ELF-1 (cell line): ENCODE data around the gene WDR1.

ENCODE experiments used
- DNase-seq: peaks from one replicate; pipeline ENCODE4 v3.0.0-alpha.2; 2016; ENCODE audit warnings: low read depth, low spot score

Gene WDR1

DNA sequence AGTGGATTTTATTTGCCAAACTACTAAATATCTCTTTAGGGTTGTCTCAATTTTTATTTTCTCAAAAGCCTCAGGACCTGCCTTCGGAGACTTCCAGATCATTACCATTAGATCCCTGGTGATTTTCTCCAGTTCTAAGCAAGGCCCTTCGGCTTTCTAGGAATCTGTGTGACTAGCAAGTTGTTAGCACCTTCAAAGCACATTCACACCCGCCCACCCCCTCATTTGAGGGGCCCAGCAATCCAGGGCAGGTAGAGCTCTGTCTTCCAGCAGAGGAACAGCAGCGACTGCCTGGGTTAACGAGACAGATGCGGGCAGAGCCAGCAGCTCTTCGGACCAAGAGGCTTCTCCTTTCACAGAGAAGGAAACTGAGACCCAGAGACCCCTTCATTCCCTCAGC lies 2.0 kb downstream of the WDR1 start:
- DNase-seq = no peak

DNA sequence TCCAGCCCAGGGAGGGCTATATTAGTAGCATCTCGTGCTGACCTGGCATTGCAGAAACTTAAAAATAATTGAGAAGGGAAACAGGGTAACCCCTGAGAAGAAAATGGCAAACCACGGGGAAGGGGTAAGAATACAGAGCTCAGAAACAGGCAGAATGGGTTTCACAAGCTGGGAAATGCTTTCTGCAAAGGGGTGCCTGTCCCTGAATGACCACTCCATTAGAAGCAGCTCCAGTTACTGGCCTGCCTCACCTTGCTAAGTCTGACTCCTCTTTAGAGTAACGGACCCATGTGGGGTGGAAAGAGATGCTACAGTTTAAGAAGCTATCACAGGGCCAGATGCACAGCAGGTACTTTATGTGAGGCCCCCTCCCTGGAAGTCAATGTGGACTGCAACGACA lies 2.5 kb downstream of the WDR1 start:
- DNase-seq = no peak

DNA sequence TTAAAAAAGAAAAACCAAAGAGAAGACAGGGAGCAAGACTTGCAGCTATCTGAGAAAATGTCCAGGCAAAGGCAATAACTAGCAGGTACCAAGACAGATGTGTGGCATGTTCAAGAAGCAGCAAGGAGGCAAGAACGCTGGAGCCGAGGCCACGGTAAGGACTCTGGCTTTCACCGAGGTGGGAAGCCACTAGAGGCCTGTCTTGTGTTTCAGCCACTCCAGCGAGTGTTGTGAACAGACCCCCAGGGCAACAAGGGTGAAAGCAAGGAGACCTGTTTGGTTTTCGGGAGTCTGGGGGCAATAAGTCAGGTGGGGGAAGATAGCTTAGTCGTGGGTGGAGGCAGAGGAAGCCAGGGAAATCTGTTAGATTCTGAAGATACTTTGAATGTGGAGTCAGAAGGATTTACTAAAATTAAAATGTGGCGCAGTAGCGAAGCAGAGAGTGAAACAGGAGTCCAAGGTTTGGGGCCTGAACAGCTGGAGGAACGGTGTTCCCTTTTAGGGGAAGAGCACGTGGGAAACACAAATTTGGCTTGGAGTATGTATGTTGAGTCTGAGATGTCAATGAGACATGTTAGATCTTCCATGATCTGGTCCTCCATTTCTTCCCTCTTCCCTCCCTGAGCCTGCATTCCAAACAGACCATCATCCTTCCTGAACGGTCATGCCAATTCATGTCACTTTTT lies 3.1 kb downstream of the WDR1 start:
- no peak for DNase-seq

DNA sequence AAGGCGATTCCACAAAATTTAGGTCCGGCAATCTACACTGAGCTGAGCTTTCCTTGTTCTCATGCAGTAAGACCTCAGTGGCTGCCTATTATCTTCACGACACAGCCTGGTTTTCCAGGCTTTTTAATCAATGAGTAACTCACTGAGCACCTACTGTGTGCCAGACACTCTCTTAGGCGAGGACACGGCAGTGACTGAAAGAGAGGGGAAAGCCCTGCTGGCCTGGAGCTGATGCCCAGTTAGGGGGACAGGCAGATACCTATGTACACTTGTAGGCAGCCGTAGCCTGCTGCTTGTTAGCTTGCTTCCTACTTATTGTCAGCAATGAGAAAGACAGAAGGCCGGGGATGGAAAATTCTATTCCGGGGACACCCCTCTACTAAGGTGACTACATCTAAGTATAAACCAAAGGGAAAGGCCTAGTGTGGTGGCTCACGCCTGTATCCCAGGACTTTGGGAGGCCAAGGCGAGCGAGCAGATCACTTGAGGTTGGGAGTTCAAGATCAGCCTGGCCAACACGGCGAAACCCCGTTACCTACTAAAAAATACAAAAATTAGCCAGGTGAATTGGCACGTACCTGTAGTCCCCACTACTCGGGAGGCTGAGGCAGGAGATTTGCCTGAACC lies 3.8 kb downstream of the WDR1 start:
- DNase-seq = no peak

DNA sequence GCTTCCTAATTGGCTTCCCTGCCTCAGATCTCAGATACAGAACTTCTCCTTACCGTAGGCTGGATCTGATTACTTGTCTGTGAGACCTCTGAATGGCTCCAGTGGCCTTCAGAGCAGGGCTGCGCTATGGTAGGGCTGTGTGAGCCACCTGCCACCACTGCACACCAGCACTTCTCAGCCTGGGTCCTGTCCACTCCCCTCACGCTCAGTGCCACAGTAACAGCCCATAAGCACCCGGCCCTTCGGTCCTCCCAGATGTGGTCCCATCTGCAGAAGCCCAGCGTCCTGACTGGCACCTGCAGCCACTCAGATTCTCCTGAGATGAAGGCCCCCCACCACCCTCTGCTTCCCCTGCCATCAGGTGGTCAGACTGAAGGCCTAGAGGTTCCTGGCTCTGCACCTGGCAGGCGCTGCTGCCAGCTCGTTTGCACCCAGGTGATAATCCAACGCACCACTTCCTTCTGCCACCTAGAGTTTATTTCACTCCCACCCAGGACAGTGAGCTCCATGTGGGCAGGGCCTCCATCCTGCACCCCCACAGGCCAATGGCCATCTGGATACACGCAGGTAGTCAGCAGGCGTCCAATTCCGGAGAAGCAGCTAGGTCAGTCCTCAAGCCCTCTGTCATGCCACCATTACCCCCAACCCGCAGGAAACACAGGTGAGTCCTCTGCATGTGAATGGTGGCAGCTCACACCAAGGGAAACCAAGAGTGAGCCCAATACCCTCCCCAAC lies 5.4 kb downstream of the WDR1 start:
- no peak for DNase-seq

DNA sequence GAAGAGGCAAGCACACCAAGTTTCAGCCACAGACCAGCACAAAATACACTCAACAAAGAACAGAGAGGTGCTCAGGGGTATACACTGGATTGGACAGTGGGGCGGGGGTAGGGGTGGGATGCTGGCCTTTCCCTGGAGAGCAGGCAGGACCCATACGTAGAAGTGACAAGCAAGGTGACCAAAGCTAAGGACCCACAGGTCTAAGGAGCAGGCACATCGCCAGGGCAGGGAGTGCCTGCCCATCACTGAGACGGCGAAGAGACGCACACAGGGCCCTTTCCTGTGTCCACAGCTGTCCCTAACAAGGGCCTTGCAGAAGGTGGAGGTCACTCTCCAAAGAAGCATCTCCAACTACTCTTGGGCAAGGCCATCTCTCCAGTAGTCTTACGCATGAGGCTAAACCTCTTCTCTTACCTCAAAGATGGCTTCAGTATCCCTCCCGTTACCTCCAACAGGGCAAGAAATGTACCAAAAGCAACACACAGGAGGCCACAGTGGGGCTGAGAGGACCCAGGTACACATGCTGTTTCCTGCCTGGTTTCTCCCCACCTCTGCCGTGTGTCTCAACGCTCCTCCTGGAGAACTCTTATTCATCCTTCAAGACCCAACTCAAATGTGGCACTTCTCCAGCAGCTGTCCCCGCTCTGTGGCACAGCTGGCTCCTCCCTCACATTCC lies 6.5 kb downstream of the WDR1 start:
- no peak for DNase-seq

DNA sequence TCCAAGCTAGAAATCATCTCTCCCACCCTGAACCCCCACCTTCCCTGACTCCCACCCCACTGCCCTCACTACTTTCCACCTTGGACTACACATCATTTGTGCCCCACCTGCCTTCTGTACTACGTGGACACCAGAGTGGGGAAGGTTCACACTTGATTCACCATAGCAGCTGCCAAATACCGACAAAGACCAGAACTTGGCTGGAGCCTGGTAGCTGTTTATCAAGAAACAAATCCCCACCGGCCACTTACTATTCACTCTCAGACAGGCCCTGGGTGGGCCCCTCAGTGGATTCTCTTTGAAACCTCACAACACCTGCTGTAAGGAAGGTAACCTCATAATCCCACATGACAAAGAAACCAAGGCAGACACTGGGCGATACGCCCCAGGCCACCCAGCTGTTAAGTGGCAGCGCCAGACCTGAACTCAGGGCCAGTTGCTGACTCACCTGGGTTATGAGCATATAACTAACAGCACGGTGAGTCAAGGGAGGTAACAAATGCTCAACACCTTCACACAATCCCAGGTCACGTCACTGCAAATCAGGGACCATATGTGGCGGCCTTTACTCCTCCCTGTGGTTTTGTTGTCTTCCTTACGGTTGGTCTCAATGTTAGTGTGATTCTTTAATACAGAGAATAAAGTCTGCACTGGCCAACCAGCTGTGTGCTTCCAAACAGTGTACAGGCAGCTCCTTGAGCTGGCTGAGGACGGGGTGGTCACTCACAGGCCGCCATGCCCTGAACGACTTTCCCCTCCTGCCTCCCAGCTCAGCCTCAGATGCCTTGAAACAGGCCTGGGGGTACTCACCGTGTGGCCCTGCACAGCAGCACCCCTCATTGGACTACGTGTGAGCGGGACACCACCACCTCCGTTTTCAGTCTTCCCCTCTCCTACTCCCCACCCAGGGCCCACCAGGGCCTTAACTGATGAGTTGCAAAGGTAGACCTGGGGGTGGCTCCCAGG lies 7.5 kb downstream of the WDR1 start:
- DNase-seq = no peak

DNA sequence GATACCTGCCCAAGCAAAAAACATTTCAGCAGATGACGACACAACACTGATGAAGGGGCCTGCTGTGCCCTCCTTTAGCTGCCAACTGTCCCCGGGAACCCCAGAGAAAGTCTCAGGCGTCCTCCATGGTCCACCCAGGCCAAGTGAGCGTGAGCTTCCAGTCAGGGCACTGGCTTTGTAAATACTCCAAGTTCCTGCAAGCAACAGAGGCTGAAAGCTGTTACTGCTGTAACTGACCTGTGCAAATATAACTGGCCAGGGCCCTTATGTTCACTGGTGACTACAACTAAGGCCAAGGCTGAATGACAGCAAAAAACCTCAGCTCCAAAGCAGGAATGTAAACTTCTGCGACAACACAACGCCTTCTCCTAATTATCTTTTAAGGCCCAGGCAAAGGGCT lies 8.2 kb downstream of the WDR1 start:
- DNase-seq = no peak

DNA sequence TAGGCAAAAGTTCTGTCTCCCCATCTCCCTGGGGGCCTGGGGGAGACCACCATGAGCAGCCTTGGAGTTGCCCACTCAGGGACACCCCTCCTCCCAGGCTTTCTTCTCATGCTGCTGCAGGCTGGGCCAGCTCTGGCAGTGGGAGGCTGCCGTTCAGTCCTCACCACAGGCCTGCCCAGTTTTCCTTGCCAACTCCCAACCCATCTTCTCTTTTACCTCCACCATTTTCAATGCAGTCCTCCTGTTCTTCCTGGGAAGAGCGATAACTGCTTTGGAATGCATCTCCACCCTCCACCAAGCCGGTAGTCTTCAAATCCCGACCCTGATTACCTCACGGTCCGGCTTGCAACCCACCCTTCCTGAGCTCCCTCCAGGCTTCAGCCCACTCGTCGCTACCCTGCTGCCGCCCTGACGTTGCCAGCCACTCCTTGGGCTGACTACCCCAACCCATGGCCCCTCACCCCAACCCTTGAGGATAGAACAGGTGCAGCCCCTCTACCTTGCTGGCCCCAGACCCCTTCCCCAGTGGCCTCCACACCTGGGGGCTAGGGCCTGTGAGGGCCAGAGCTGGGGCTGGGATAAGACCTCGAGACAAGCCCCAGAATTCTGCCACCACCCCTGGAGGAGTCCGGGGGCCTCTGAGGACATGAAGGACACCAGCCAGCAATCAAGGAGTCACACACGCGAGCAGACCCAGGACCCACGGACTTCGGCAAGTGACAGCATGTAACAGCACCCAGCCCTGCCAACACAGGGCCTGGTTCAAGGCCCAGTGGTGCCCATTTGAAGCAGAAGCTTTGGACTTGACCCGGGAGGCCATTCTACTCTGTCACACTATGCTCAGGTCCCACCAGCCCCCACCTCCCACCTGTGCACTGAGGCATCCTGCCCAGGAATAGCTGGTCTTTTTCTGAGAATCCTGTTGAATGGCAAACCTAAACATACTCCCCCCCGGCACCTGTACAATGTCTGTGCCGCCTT lies 9.2 kb downstream of the WDR1 start:
- DNase-seq = no peak

DNA sequence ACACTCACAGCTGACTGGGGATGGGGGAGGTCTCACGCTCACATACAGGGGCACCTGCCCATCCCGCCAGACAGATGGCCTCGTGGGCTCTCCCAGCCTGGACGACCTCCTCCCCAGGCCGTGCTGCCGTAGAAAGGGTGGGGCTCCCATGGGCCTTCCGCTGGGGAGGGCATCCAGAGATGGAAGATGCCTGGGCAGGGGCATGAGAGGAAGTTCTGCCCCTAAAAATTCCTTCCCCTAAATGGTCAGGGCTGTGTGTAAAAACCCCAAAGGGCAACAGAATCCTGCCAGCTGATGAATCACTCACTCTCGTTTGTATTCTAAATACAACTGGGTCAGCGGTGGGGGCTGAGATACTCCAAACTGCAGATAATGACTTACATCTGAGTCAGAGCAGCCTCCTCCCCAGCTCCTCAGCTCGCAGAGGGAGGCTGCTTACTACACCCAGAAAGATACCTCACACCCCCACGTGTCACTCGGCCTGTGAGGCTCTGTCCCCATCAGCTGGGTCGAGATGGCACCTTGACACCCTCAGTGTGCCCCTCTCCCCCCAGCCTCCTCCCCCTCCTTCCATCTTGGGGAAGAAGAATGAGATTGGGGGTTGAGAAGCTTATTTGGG lies 10.1 kb downstream of the WDR1 start:
- DNase-seq = no peak

DNA sequence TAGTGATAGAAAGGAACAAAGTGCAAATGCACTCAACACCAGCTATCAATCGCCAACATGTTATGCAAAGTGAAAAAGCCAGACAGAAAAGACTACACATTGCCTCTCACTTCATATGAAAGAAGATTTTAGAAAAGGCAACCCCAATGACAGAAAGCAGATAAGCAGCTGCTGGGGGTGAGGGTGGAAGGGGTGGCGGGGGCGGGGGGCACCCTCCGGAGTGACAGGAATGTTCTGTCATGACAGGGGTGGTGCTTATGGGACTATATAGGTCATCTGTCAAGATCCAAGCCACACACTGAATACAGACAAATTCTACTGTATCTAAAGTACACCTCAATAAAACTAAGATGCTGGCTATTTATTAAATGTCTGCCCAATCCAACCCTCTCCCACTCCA lies 10.7 kb downstream of the WDR1 start:
- no peak for DNase-seq

DNA sequence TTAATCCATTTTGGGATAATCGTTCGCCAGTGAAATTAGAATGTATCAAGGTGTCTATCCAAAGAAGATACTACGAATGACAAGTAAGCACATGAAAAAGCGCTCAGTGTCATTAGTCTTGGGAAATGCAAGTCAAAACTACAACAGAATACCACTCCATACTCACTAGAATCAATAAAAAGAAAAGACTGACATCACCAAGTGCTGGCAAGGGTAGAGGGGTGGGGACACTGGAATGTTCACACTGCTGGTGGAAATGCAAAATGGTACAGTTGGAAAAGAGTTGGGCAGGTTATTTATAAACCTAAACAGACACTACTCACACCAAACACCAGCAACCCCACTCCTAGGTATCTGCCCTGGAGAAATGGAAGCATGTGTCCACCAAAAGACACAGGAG lies 11.2 kb downstream of the WDR1 start:
- DNase-seq = no peak

DNA sequence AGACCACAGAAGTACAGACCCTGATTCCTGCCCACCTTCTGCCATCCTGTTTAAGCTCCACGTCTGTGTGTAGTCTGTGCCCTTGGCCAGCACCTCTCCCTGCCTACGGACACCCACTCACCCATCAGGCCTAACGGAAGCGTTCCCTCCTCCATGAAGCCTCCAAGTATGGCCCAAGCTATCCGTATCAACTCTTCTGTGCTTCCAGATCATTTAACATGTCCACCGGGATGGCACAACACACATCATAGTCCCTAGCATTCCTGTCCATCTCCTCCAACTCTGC lies 11.7 kb downstream of the WDR1 start:
- DNase-seq = no peak

DNA sequence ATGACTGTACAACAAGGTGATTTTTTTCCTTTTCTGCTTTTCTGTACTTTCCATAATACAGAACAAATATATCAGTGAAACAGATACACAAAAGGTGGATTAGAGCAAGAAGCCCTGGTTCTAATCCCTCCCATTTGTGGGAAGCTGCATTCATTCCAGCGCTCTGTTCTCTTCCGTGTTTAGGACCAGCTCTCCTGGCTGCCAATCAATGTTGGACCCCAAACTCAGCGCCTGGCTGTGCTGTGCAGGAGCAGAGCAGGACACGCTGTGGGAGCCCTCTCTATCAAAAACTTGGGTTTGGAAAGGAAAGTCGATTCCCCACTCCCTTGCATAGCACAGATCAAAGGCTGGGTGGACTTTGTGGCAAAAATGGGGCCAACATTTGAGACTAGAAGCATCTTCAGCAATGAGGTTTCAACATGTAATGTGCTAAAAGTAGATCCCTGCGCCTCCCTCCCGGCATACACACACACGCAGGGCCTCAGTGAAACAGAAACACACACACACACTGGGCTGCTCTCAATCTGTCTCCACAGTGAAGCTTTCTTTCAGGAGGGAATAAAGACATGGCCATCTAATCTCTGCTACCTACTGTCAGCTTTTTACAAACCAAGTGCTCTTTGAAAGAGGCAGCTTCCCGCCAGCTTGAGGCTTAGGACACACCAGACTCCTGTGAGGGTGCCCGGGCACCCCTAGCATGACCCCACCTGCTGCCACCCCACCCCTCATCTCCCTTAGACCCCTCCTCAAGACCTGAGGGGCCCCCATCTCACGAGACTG lies 12.2 kb downstream of the WDR1 start:
- DNase-seq = no peak

DNA sequence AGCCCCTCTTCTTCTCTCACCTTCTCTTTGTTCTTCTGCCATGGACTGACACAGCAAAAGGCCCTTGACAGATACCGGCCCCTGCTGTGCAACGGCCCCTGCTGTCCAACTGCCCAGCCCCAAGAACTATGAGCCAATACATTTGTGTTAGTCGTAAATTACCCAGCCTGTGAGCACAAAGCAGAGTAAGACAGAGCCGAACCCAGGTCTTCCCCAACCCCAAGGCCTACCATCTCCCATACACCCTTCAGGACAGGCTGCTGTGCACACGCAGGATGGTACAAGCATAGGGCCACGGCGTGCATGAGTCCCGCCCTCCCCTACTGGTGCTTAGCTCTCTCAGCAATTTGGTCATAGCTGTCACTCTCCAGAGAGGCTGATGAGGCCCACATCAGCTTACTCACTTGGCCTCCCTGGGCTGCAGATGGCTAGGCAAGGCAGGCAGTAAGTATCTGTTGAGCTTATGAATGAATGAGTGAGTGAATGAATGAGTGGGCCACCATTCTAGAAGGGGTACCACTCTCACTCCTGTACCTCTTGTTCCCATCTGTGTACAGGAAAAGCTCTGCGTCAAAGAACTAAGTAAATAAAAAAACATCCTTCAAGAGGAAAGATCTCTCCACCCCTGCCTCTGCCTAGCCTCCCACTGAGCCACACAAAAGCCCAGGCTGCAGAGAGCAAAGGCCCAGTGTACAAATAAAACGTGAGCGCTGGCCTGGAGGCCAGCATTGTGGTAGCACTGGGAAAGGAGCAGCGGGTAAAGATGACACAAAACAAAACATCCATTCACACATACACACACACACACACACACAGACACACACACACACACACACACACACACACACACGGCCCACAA lies 13.9 kb downstream of the WDR1 start:
- no peak for DNase-seq

DNA sequence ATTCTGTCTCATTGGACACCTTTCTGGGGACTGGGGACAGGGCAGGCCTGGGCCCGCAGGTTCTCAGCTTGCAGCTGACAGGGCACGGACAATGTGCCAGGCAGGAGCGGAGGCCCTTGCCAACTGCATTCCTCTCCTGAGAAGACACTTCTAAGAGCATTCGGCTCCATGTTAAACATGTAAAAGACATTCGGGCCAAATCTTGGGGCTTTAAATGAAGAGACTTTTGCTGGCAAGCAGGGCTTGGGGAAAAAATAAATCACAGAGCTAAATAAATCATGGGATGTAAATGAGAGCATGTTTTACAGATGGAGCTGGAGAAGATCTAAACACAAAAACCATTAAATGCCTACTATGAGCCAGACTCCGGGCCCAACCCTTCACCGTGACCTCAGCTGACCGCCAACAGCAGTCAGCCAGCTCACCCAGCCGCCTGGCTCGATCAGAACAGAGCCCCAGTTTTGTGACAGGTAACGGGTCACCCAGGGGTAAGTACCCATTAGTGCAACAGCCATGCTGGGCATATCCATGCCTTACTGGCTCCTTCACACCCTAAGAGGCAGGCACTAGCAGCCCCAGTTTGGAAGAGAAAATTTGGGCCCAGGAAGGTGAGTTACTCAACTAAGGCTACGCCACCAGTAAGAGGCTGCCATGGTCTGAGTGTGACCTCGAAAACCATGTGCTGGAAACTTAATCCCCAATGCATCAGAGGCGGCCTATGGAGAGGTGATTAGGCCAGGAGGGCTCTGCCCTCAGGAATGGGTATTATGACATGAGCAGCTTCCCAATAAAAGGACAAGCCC lies 14.7 kb downstream of the WDR1 start:
- DNase-seq = no peak

DNA sequence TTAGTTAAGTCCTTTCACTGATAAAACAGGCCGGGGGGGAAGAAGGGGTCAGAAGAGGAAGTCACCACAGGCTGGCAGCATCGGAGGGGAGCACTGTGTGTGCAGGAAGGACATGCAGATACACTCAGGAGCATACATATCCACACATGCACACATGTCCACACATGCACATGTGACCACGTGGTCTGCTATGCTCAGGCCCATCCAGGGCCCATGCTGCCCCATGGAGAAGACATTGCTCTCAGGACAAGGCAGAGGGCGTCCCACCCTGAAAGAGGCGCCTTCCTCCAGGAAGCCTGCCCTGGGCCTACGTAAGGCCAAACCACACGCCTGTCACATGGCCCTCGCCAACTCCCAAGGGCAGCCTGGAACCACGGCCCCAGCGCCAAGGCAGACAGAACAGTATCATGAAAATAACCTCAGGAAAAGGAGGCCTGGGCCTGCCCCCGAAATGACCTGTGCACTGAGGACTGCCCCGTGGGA lies 15.8 kb downstream of the WDR1 start:
- DNase-seq = no peak
